ENCODE results near the gene TFCP2L1.
A peak's percentile ranks its signal among the peaks of the same experiment; 100 is the strongest.

- no peak for TF ChIP-seq YY1 (IDR thresholded peaks at IDR 0.05)
- TF ChIP-seq ATF3 (IDR thresholded peaks at IDR 0.05): no peak
- no peak for TF ChIP-seq CTCF (IDR thresholded peaks at IDR 0.05; ENCODE audit: low read depth, low read length, missing input control)
- no peak for TF ChIP-seq REST (IDR thresholded peaks at IDR 0.05)
- peak in 1 of 2 donors; percentile 55 for TF ChIP-seq HNF4A (conservative IDR thresholded peaks at IDR 0.05)
- TF ChIP-seq RAD21 (IDR thresholded peaks at IDR 0.05): no peak
- no peak for TF ChIP-seq TAF1 (conservative IDR thresholded peaks at IDR 0.05)
- no peak for TF ChIP-seq FOXA1 (IDR thresholded peaks at IDR 0.05)
- TF ChIP-seq MAX (IDR thresholded peaks at IDR 0.05): no peak
These were observed 5.4 kb downstream of the TFCP2L1 start for GRCh38 chr2:121279476-121280220.

Data from liver (tissue), 3 donors.